Left lung (tissue), 10 donors: ENCODE data around the gene MTG2. TPM values are rescaled to one million over a fixed set of nuclear protein-coding genes. Genes with fewer than 3 reads are reported as not detected.
A peak's percentile ranks its signal among the peaks of the same experiment; 100 is the strongest.

ENCODE experiments used
- ATAC-seq: fragments of 200-7000 bp; cut with Tn5 transposase; one replicate; pipeline ENCODE4 v1.9.1; 2020; ENCODE audit warnings: moderate library complexity
- DNase-seq, 4 donors: peaks; one replicate each; pipeline ENCODE4 v3.0.0-alpha.2; 2013 to 2020
- H3K27ac ChIP-seq, 2 donors: fragments of 200-600 bp; sonication (generic) in 1 of 2; one replicate each; pipeline versions ENCODE4 v1.5.0 to v1.8.0; 2020 to 2021
- H3K27me3 ChIP-seq, 2 donors: fragments of 200-600 bp; sonication (generic) in 1 of 2; one replicate each; pipeline versions ENCODE4 v1.5.0 to v1.8.0; 2020 to 2021
- H3K36me3 ChIP-seq, 2 donors: fragments of 200-600 bp; sonication (generic) in 1 of 2; one replicate each; pipeline versions ENCODE4 v1.5.0 to v1.8.0; 2020 to 2021
- H3K4me1 ChIP-seq, 2 donors: fragments of 200-600 bp; one replicate each; pipeline ENCODE4 v1.8.0; 2021
- H3K4me3 ChIP-seq, 2 donors: fragments of 200-600 bp; sonication (generic) in 1 of 2; one replicate each; pipeline versions ENCODE4 v1.5.0 to v1.8.0; 2020 to 2021; ENCODE audit warnings: mild to moderate bottlenecking in 1 of 2
- H3K9me3 ChIP-seq, 2 donors: fragments of 200-600 bp; sonication (generic) in 1 of 2; one replicate each; pipeline versions ENCODE4 v1.5.0 to v1.8.0; 2020 to 2021
- intact Hi-C, 2 donors: fragments of 100-400 bp; cut with DNase I; formaldehyde crosslinking; loops; one replicate each; pipeline versions ENCODE4 v1.11.2 to v1.14.2; 2022
- polyA plus RNA-seq, 6 donors: library from polyadenylated mRNA; unstranded; fragments of 120-200 nt; gene quantifications; one replicate each; pipeline ENCODE4 v1.2.1, GENCODE V29; 2013; ENCODE audit not compliant: insufficient read length in 6 of 6
- total RNA-seq, 2 donors: library from RNA; stranded (reverse); fragmentation: NEBNext Ultra II Directional; extraction: Animal tissue kit (Norgen Biotek cat#: 25700); gene quantifications; one replicate each; pipeline ENCODE4 v1.2.1, GENCODE V29; 2021
- TF ChIP-seq, protein P1 (sequence below), 2 donors: fragments of 200-600 bp; sonication (generic) in 1 of 2; IDR thresholded peaks; one replicate each; pipeline versions ENCODE4 v1.5.0 to v1.8.0; 2021; ENCODE audit warnings: antibody characterized with exemption in 2 of 2
- donor health status: DM: no; HTN: yes; CAD: no.
- donor health status: DM: no; HTN: no; CAD: no.

Gene MTG2
- total and polyA plus RNA-seq, 8 donors = 25.5 to 34.6 (median 31.2) TPM

GRCh38 chr20:62220666-62221568 is 38.1 kb downstream of the MTG2 start:
- peak in 1 of 4 donors; percentile 74 for DNase-seq
- no peak overlapping the region for H3K27ac ChIP-seq
- no peak overlapping the region for H3K4me3 ChIP-seq
- TF ChIP-seq, protein P1, sequence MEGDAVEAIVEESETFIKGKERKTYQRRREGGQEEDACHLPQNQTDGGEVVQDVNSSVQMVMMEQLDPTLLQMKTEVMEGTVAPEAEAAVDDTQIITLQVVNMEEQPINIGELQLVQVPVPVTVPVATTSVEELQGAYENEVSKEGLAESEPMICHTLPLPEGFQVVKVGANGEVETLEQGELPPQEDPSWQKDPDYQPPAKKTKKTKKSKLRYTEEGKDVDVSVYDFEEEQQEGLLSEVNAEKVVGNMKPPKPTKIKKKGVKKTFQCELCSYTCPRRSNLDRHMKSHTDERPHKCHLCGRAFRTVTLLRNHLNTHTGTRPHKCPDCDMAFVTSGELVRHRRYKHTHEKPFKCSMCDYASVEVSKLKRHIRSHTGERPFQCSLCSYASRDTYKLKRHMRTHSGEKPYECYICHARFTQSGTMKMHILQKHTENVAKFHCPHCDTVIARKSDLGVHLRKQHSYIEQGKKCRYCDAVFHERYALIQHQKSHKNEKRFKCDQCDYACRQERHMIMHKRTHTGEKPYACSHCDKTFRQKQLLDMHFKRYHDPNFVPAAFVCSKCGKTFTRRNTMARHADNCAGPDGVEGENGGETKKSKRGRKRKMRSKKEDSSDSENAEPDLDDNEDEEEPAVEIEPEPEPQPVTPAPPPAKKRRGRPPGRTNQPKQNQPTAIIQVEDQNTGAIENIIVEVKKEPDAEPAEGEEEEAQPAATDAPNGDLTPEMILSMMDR (IDR thresholded peaks at IDR 0.05) = no peak
- peaks cover 46 to 99% of the 10 kb centered on the region in 2 donors for H3K27me3 ChIP-seq
- intact Hi-C loops = no loop called here
- H3K4me1 ChIP-seq = peaks cover 5 to 11% of the 10 kb centered on the region in 2 donors
- H3K9me3 ChIP-seq = no peaks in the 10 kb centered on the region
- H3K36me3 ChIP-seq = no peaks in the 10 kb centered on the region
- ATAC-seq = no peak

DNA sequence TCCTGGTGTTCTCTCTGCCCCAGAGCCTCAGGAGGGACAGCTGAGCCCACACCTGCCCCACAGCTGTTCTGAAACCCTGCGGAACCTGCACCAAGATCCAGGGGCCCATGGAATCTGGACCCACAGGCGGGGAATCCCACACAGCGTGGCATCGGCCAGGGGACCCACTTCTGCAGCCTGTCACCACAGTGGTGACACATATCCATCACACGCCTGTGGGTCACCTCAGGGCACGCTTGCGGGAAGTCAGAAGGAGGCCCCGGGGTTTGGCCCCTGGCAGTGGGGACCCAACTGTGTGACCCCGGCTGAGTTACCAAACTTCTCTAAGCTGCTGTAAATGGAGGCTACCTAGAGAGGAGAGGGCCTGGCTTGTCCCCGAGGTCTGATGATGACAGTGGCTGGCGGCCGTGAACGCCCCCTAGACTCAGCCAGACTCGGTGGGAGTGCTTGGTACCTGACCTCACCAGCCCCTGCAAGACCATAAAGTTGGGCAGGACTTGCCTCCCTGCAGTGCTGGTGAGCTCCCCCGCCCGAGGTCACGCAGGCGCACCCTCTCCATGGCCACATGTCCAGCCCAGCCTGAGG is 39.5 kb downstream of the MTG2 start:
- Histone ChIP-seq H3K9me3 (no peaks in the 10 kb centered on the region), H3K36me3 (no peaks in the 10 kb centered on the region), H3K4me1 (peaks cover 5 to 11% of the 10 kb centered on the region in 2 donors), H3K27ac (no peak overlapping the region), H3K27me3 (peaks cover 46 to 99% of the 10 kb centered on the region in 2 donors), H3K4me3 (no peak overlapping the region)
- TF ChIP-seq, protein P1 (IDR thresholded peaks at IDR 0.05) = no peak
- ATAC-seq (no peak), DNase-seq (peak in 1 of 4 donors; percentile 67)
- intact Hi-C loops = no loop called here

DNA sequence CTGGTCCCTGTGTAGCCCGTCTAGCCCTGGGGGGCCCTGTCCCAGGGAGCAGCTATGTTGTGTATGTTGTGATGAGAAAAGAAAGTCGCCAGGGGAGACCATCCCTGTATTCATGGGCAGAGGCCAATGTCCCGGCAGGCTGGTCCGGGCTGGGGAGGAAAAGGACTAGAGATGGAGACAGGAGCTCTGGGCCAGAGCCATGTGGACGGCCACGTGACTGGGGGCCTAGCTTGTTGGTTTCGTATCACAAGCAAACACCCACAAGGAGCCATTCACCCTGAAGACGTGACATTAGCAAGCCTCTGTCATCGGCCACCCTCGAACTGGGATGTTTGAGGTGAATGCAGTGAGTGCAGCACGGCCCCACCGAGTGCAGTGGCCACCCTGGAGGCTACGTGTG is 40.1 kb downstream of the MTG2 start:
- H3K9me3 ChIP-seq = no peaks in the 10 kb centered on the region
- H3K27ac ChIP-seq = no peak overlapping the region
- H3K4me1 ChIP-seq = peaks cover 5 to 11% of the 10 kb centered on the region in 2 donors
- H3K4me3 ChIP-seq = no peak overlapping the region
- intact Hi-C loops = no loop called here
- no peak for ATAC-seq
- no peak for DNase-seq
- no peaks in the 10 kb centered on the region for H3K36me3 ChIP-seq
- TF ChIP-seq, protein P1 (IDR thresholded peaks at IDR 0.05) = no peak
- peaks cover 40 to 99% of the 10 kb centered on the region in 2 donors for H3K27me3 ChIP-seq

GRCh38 chr20:62223571-62223970 is 40.7 kb downstream of the MTG2 start:
- no peaks in the 10 kb centered on the region for H3K36me3 ChIP-seq
- peaks cover 34 to 99% of the 10 kb centered on the region in 2 donors for H3K27me3 ChIP-seq
- H3K9me3 ChIP-seq = no peaks in the 10 kb centered on the region
- intact Hi-C loops = no loop called here
- ATAC-seq (no peak), DNase-seq (peak in 1 of 4 donors; percentile 43)
- TF ChIP-seq, protein P1 (IDR thresholded peaks at IDR 0.05) = no peak
- H3K27ac ChIP-seq = no peak overlapping the region
- no peak overlapping the region for H3K4me3 ChIP-seq
- H3K4me1 ChIP-seq = peaks cover 5 to 11% of the 10 kb centered on the region in 2 donors
